ENCODE data around the gene HLCS. TPM values are rescaled to one million over a fixed set of nuclear protein-coding genes. Genes with fewer than 3 reads are reported as not detected.

HLCS gene
- total and polyA plus RNA-seq, 2 of the 4 experiments (the other 2 are of a cell fraction) = 10.6 to 21.0 TPM

DNA sequence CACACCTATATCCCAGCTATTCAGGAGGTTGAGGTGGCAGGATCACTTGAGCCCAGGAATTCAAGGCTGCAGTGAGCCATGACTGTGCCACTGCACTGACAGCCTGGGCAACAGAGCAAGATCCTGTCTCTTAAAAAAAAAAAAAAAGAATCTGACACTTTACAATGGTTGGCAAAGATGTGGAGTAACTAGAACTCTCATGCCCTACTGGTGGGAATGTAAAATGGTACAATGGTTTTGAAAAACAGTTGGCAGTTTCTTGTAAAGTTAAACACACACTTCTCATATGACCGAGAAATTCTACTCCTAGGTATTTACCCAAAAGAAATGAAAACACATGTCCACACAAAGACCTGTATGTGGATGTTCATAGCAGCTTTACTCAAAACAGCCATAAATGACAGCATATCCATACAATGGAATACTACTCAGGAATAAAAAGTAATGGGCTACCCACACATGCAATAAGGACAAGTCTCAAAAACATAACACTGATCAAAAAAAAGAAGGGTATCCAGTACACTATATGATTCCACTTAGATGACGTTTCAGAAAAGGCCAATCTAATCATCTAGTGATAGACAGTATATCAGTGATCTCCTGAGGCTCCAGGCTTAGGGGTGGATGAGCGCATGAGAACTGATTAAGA, 58.1 kb downstream of the HLCS start:
- H3K4me1 ChIP-seq (ENCODE audit: control insufficient read depth, insufficient read depth, low read length) = peaks cover 16% of the 10 kb centered on the region
- H2AK9ac ChIP-seq (replicated peaks; ENCODE audit: low read depth, low read length, poor library complexity) = peak overlapping the region; percentile 52
- H3K18ac ChIP-seq (ENCODE audit: low read depth, low read length) = peak overlapping the region; percentile 74
- no peak overlapping the region for H3K9ac ChIP-seq (ENCODE audit: low read depth, low read length)
- peak overlapping the region; percentile 97; the same call in 2 of the 3 replicates for H2BK15ac ChIP-seq (ENCODE audit: low read depth, low read length)
- no peak overlapping the region for H3K4me3 ChIP-seq (ENCODE audit: insufficient read depth, low read depth, low read length)
- H2BK120ac ChIP-seq (ENCODE audit: low read depth, low read length) = peak overlapping the region; percentile 99
- peak overlapping the region; percentile 70 to 71 for H4K8ac ChIP-seq (ENCODE audit: low read depth in 2 of 2, low read length in 2 of 2)
- no CpG with 5 or more reads among the region's 3 CpGs for WGBS, 2 experiments (ENCODE audit: extremely low coverage in 2 of 2, insufficient read length in 1 of 2)
- H3K23ac ChIP-seq (ENCODE audit: low read depth, low read length) = no peak overlapping the region
- no peaks in the 10 kb centered on the region for H4K20me1 ChIP-seq (ENCODE audit: insufficient read depth, low read length)
- H3K56ac ChIP-seq (ENCODE audit: extremely low read depth, insufficient read depth, low read length) = no peak overlapping the region
- H2AFZ ChIP-seq (replicated peaks; ENCODE audit: low read length, poor library complexity) = no peak overlapping the region
- ATAC-seq (ENCODE audit: low read depth) (no peak), DNase-seq (peak; percentile 36)
- peak overlapping the region; percentile 71 for H3K14ac ChIP-seq (replicated peaks; ENCODE audit: low read depth, low read length)
- H3K27ac ChIP-seq (ENCODE audit: insufficient read depth, low read length) = peak overlapping the region; percentile 72
- BruUV-seq (replicated peaks) = no TSS peak
- dilution Hi-C loops (cut with HindIII; ENCODE audit: low sequenced_read_pairs, unreplicated experiment) (no loop called here), in situ Hi-C loops (cut with MboI; ENCODE audit: low sequenced_read_pairs) (no loop called here), intact Hi-C loops (cut with micrococcal nuclease) (no loop called here)
- H4K5ac ChIP-seq (ENCODE audit: low read depth, low read length) = peak overlapping the region; percentile 46
- CTCF ChIA-PET = interaction anchor here (0.6 to 1.2 kb wide), 2 partner anchors 89 to 322 kb away, joined by 3 read pairs; no protein-coding TSS in a partner anchor
- H2AK5ac ChIP-seq (ENCODE audit: low read depth, low read length) = peak overlapping the region; percentile 90
- H2BK20ac ChIP-seq (ENCODE audit: low read depth, low read length) = peak overlapping the region; percentile 99
- POLR2A ChIA-PET (ENCODE audit: unreplicated experiment) = interaction anchor here (0.7 kb wide), 1 partner anchor 362 kb away, joined by 8 read pairs; no protein-coding TSS in a partner anchor
- peak overlapping the region; percentile 91 for H4K91ac ChIP-seq (ENCODE audit: insufficient read depth, low read depth, low read length)
- peak; percentile 38 for TF ChIP-seq CTCF (conservative IDR thresholded peaks at IDR 0.05; ENCODE audit: low read depth, low read length)
- TF ChIP-seq BHLHE40 (IDR thresholded peaks at IDR 0.05; ENCODE audit: low read depth, low read length) = no peak
- peaks cover 9% of the 10 kb centered on the region for H3K9me1 ChIP-seq (ENCODE audit: insufficient read depth, low read length)
- peak overlapping the region; percentile 81 for H3K4ac ChIP-seq (ENCODE audit: low read depth, low read length)
- no peaks in the 10 kb centered on the region for H3K27me3 ChIP-seq (ENCODE audit: control insufficient read depth, insufficient read depth, low read length)
- no peaks in the 10 kb centered on the region for H3K36me3 ChIP-seq (ENCODE audit: control insufficient read depth, insufficient read depth, low read length)
- H2BK5ac ChIP-seq (ENCODE audit: low read depth, low read length, poor library complexity, severe bottlenecking) = peak overlapping the region; percentile 81
- no peak overlapping the region for H3K4me2 ChIP-seq (ENCODE audit: low read depth, low read length)
- peaks cover 9 to 35% of the 10 kb centered on the region in 2 experiments for H3K79me1 ChIP-seq (ENCODE audit: low read depth in 1 of 2, low read length in 2 of 2)
- no peaks in the 10 kb centered on the region for H3K9me3 ChIP-seq (ENCODE audit: control insufficient read depth, insufficient read depth, low read length)

Data from IMR-90 (cell line).